Hematopoietic multipotent progenitor cell treated with erythropoietin and hydrocortisone succinate and interleukin-3 and kit ligand, for 15 days (in vitro differentiated cells): Measurements from ENCODE around the gene COTL1.

Experiments
- DNase-seq: peaks from one replicate; pipeline ENCODE4 v3.0.0-alpha.2; 2015; ENCODE audit warnings: low spot score

COTL1 gene

DNA sequence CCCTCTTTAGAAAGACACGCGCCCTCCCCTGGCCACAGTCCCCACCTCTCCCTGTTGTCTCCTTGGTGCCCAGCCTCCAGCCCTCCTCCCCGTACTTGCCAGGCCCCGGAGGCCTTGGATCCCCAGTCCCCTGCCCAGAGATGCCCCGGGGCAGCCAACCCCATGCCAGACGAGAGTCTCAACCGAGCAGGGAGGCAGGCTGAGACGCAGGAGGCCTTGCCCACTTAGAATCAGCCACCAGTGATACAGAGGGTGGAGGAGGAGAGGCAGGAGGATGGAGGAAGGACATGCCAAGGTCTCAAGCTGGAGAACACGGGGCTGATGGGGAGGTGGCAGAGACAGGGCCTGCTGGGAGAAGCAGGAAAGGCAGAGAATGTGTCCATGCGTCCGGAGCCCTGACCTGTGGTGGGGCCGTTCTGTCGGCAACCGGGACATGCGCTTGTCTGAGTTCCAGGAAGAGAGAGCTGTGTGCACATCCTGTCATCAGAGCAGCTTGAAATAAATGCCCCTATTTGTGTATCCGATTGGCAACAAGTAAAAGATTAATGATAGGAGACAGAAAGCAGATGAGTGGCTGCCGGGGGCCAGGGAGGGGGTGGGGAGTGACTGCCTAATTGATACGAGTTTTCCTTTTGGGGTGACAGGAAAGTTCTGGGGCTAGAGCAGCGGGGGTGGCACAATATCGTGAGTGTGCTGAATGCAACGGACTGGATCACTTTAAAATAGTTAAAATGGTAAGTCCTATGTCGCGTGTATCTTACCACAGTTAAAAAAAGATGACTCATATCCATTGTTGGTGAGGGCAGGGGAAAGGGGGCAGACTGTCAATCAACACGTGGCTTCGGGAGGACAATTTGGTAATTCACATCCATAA lies 68.7 kb downstream of the COTL1 start:
- no peak for DNase-seq

DNA sequence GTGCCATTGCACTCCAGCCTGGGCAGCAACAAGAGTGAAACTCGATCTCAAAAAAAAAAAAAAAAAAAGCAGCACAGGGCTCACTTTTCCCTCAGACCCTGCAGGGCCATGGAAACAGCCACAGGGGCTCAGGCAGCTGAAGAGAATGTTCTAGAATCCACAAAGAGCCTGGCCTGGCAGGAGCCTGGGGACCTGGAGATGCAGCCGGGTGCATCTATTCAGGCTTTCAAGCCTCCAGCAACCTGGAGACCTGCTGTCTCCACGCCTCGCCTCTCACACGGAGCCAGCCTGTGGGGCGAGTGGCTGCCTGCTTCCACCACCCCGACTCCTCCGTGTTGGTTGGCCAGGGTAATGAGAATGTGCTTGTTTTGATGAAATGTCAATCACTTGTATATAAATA lies 69.4 kb downstream of the COTL1 start:
- no peak for DNase-seq

DNA sequence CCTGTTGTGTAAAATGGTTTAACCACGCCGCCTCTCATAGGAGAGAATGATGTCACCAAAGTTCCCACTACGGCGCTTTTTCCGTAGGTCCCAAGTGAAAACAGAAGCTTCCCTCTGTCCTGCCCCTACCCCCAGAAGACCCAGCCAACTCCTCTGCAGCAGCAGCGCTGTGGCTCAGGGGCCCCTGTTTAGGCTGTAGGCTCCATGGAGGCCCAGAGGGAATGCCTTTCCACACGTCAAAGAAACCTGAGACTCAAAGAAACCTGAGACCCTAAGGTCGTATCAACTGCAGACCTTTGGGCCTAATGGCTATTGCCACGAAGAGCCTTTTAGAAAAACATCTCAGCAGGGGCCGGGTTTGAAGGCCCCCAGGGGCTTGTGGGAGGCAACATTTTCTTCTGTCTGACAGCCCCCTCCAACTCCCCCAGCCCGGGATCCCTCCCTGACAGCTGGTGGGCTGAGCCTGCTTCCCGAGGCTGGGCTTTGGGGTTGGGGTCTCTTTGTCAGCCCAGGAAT lies 70.3 kb downstream of the COTL1 start:
- DNase-seq = no peak

DNA sequence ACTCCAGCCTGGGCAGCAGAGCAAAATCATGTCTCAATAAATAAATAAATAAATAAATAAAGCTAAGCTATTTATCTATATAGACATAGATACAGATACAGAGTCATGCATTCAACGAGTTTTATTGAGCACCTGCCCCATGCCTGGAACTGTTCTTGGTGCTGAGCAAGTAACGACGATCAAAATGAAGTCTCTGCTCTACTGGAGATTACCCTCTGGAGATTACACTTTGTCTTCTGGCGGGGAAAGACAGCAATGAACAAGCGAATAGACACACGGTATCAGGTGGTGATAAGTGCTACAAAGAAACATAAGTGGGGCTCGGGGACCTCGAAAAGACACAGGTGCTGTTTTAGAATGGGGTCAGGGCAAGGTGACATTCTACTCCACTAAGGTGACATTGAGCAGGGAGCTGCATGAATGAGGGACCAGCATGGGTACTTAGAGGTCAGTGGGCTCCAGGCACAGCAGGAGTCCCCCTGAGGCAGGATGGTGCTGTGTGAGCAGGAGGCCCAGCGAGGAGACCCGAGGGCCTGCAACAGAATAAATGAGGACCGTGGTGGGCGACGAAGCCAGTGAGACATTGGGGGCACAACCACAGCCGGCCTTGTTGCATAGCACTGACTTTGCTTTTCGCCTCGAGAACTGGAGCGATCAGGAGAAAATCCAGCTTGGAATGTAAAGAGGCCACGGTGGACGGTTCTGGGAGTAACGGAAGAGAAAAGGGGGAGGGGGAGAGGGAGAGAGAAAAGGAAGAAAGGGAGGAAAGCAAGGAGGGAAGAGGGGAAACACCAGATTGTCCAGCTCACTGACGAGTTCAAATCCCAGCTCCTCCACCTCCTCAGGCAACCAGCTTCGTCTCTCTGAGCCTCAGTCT lies 71.0 kb downstream of the COTL1 start:
- no peak for DNase-seq

DNA sequence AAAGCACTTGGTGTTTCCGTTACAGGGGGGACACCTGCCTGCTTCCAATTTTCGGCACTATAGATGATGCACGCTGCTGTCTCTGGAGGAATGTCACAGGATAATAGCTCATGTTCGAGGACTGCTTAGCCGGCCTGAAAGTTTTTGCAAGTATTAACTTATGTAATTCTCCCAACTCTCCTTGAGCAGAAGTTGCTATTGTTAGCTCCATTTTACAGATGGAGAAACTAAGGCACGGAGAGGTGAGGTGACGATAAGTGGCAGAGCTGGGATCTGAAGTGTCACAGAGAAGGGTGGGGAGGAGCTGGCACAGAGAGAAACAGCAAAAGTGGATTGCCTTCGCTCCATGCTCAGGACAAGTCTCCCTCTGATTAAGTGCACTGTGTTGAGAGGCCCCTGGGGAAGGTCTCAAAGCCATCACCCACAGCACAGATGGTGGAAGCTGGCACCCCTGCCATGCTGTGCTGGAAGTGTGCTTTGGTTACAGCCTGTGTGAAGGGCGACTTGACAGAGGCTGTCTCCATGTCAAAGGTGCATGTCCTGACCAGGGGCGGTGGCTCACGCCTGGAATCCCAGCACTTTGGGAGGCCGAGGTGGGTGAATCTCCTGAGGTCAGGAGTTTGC lies 72.7 kb downstream of the COTL1 start:
- no peak for DNase-seq

DNA sequence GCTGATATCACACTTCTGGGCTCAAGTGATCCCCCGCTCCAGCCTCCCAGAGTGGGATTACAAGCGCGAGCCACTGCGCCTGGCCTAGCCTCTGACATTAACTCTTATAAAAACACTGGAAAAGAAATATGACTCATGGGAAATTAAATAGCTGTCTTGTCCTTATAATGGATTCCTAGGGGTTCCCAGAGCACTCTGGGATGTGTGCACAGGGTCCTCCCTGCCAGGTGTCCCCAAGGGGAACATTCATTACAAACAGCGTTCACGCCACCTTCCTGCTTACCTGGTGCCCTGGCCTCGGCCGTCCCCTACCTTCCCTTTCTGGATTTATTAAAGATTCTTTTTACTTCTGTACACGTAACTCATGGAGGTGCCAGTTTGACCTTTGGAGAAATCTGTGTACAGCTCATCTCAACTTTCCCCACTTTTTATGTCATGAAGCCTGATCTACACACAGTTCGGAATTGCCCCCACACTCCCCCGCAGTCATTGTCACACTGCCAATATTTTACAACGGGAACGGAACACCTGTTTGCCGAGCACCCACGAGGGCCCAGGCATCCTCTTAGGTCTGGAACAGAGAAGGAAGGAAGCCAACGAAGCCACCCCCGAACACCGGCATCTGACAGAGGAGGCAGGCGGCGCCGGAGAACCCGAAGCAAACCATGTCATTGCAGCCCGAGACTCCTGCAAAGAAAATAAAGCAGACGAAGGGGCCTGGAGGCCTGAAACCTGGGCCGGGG lies 73.7 kb downstream of the COTL1 start:
- DNase-seq = no peak

DNA sequence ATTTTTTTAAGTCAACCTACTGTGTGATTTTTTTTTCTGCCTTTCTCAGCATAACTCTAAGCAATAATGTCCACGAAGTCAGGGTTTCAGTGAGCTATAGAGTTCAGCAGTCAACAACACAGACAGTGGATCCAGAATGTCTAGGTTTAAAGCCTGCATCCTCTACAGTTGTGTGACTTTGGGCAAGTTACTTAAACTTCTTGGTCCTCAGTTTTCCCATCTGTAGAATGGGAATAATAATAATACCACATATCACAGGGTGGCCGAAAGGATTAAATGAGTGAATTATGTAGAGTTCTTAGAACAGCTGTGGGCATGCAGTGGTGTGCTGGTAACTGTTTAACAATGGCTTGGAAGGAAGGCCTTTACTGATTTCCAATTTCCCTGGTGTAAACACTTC lies 74.6 kb downstream of the COTL1 start:
- no peak for DNase-seq

DNA sequence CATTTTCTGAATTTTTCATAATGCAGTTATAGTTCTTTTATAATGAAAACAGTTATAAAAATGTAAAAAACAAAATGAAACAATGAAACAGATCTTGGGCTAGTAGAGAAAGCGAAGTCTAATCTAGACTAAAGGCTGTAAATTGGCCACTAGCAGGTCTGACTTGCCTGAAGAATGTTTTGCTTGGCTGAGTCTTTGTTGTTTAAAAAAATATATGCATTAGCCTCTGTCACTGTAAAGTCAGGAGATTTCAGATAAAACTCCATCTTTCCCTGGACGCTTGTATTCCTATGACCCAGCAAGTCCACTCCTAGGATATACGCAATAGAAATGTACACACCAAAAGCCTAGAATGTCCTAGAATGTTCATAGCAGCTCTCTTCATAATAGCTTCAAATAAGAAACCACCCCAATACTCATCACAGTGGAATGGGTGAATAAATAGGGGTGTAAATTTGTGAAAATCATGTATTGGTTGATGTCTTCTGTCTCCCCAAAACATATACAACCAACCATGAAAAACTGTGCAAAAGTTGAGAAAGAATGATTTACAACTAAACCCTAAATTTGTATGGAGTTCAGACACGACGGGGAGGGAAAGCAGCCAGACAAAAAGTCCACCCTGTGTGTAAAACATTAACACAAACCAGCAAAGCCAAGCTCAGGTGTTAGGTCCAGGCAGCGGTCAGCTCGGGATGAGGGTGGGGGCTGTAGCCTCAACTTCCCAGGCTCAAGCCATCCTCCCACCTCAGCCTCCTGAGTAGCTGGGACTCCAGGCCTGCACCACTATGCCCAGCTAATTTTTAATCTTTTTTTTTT lies 75.7 kb downstream of the COTL1 start:
- no peak for DNase-seq

DNA sequence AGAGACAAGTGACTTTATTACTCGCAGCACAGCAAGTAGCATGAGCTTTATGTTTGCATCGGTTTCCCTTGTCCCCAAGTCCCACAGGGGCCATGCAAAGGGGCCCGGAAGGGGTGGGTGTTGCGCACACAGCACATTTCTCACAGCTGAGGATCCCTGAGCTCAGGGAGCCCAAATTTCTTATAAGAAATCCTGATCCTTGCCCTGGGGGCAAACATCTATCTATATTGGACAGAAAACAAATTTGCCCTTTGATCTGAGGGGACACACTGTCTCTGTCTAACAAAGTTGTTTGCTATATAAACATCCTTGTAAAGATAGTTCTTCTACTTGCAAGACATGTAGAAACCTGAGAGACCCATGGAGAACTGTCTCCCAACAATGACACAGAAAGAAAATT lies 77.7 kb downstream of the COTL1 start:
- DNase-seq = no peak

DNA sequence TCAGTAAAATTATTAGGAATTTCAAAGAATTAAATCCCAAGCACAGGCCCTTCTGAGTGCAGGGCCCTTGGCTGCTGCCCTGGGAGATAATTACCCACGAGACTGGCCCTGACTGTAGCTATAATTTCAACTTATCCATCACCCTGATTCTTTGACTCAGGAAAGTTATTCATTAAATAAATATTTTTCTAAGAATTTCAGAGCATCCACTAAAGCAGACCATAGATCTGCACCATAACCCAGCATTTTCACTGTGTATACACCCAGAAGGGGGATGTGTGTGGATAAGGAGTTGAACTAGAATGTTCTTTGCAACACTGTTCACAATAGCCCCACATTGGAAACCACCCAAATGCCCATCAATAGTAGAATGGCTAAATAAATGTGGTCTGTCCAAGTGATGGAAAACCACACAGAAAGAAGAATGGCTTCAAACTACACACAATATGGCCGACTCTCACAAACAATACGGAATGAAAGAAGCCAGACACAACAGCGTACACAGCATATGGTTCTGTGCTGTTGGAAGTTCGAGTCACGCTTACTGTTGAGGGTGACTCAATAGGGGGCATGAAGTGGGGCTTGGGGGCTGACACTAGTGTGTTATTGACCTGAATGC lies 79.5 kb downstream of the COTL1 start:
- DNase-seq = no peak

DNA sequence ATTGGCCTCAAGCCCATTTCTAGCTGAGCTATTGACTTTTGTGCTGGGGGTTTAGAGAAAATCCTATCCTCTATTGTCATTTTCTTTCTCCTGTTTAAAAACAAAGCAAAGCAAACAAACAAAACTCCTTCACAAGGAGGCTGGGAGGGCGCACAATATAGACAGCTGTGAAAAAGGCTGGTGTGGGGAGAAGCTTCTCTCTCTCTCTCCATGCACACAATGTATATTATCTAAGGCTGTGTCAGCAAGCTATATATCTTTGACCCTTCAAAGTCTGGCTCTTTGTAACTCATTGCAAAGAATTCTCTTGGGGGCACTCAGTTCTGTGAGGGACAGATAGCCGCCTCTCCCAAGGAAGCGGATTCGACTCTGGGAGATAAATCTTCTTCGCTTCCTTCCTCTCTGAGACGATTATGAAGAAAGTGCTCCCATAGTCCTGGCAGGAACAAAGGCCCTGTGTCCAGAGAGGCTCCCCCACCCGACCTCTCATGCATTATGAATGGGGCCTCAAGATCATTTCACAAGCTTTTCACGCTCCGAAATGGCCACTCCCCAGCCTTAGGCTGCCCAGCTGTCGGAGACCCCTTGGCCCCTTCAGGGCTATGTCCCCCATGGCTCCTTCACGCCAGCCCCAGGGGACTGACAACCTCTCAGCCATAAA lies 80.3 kb downstream of the COTL1 start:
- no peak for DNase-seq

DNA sequence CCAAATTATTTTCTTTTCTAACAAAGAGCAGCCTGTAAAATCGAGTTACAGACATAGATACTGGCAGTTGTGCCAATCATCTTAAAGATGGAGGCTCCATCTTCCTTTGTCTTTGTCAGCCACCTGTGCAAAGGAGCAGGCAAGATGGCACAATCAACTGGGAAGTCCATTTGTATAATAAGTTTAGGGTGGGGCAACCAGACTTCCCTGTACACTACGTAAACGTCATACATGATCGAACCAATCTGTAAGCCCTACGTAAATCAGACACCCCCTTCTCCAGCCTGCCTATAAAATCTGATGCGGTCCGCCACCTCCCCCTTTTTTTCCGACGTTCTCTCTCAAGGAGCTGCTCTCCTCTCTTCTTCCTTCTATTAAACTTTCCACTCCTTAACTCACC lies 82.0 kb downstream of the COTL1 start:
- no peak for DNase-seq

DNA sequence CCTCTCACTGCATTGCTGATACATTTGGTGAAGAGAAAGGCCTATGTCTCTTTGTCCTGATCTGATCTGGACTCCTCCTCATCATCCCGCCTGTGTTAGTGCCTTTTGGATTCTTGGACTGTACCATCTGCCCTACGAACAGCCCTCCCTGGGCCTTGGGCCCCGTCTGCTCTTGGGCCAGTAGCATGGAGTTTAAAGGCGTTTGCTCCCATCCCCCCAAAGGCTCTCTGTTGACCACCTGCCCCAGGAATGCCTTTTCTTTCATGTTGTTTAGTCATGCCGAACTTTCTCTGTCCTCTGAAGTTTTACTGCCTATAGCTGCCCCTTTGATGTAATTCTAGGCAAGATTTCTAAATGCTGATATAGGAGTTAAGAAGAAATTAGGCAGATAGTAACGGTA lies 82.5 kb downstream of the COTL1 start:
- no peak for DNase-seq

DNA sequence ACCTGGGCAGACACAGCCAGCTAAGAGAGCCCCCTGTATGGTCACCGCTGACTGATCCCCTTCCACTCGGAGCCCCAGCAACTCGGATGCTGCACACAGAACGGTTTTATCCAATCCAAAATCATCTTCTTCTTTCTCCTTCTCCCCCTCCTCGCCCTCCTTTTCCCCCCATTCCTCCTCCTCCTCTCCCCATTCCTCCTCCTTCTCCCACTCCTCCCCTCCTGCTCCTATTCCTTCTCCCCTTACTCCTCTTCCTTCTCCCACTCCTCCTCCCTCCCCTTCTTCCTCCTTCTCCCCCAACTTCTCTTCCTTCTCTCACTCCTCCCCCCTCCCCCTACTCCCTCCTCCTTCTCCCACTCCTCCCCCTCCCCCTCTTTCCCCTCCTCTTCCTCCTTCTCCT lies 83.1 kb downstream of the COTL1 start:
- DNase-seq = no peak

DNA sequence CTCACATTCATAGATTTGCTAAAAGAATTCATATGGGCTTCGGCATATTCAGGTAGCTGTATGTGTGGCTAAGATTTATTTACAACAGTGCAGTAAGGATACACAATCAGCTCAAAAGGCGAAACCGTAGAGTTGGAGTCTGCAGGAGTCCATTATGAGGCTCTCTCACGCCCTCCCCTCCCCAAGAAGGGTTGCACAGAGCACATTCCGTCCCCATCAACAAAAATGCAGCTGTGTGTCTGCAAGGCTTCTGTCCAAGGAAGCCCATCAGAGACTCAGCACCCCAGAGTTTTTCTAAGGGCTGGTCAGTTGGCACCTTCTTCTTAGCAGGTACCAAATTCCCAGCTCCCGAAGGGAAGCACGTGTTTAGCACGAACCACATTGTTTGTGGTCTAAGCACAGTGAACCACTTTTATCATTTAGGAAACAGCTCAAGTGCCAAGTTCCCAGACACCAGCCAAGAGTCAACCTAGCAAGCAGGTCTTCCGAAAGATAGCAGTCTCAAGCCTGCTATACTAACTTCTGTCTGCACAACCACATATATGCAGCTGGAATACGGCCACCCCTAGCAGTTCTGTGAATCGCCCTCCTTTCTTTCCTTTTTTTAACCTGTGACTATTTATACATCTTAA lies 84.9 kb downstream of the COTL1 start:
- no peak for DNase-seq

DNA sequence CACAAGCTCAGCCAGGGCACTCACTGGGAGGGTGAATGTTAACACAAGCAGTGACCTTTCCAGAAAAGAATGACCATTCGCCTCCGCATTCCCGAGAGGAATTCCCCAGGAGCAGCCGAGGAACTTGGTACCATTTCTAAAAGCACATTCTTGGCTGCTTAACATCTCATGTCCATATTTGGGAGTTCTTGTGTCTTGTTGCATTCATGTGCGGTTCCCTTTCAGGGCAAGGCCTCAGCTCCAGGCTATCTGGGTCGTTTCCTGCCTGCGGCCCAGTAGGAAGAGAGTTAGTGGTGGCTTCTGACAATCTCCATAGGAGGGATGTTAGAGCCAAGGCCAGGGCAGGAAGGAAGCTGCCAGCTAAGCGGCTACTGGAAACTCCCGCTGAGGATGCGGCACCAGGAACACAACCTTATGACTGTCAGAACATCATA lies 85.6 kb downstream of the COTL1 start:
- no peak for DNase-seq

DNA sequence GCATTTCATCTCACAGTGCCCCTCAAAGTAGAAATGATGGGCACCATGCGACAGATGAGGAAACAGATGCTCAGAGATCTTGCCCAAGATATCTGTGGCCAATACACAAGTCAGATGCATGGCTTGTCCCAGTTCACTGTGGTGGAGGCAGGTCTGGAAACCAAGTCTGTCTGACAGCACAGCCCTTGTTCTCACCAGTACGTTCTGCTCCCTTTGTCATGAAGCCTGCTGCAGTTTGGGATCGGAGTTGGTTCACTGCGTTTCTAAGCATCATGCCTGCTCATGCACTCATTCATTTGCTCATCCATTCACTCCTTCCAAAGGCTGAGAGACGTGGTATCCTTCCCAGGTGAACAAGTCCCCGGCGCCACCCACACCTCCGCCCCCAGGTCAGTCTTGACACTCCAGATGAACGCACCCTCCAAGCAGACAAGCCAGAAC lies 86.2 kb downstream of the COTL1 start:
- no peak for DNase-seq

DNA sequence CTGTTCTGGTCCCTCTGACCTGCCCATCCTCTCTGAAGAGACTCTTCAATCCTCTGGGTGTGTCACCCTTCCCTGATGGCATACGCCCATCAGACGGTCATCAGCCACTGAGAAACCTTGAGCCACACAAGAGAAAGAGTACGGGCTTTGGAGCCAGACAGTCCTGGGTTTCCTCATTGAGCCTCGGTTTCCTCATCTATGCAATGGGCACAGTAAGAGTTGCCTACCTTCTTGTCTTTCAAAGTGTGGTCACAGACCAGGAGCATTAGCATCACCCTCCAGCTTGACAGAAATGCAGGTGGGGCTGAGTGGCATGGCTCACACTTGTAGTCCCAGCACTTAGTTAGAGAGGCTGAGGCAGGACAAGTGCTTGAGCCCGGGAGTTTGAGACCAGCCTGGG lies 87.3 kb downstream of the COTL1 start:
- DNase-seq = no peak

DNA sequence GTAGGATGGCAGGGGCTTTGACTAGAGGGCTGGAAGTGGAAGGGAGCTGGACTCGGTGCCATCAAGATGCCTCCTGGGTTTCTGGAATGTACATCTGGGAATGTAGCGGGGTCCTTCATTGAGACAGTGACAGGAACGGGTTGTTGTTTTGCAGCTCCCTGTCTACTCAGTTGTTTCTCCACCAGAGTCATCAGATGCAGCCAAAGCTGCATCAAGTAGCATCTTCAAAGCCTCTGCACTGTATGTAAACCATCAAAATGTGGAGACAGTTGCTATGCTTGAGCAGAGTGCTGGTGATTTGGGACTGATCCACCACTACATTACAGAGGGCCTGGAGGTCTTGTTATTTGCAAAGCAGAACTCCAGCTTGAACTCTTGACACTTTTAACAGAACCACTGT lies 88.3 kb downstream of the COTL1 start:
- no peak for DNase-seq
